Adipose tissue (tissue), 3 donors: ENCODE results near the gene TSEN54. TPM values are rescaled to one million over a fixed set of nuclear protein-coding genes. Genes with fewer than 3 reads are reported as not detected.

Experiments used
- H3K27ac ChIP-seq: one replicate; pipeline ENCODE4 v1.5.1; 2013; ENCODE audit warnings: low read depth, low read length
- WGBS, 3 donors: extraction: QIAGEN DNeasy Blood & Tissue Kit; methylation state at CpG; one replicate each; pipeline ENCODE4 v1.1.7; 2013; 5-methylcytosine and 5-hydroxymethylcytosine counted together
- polyA plus RNA-seq, 3 donors: library from polyadenylated mRNA; stranded (reverse); fragments of 200-250 nt; gene quantifications; one replicate each; pipeline ENCODE4 v1.2.3, GENCODE V29; 2013
- donor health status: healthy with polysubstance abuse.
- donor health status: Bipolar disorder and iron deficiency.
- donor health status: healthy.

TSEN54 gene
- polyA plus RNA-seq, 3 donors = 20.1 to 22.7 (median 22.3) TPM

- H3K27ac ChIP-seq = no peak overlapping the region
- 27 to 78% (median 78%) methylated on average over 22 of the region's 22 CpGs for WGBS, 3 donors
These were observed 33.2 kb downstream of the TSEN54 start for GRCh38 chr17:75549246-75550138.

- WGBS, 3 donors = 20 to 83% (median 77%) methylated on average over 4 of the region's 4 CpGs
- H3K27ac ChIP-seq = no peak overlapping the region
These were observed 33.8 kb downstream of the TSEN54 start for GRCh38 chr17:75550139-75550465.

DNA sequence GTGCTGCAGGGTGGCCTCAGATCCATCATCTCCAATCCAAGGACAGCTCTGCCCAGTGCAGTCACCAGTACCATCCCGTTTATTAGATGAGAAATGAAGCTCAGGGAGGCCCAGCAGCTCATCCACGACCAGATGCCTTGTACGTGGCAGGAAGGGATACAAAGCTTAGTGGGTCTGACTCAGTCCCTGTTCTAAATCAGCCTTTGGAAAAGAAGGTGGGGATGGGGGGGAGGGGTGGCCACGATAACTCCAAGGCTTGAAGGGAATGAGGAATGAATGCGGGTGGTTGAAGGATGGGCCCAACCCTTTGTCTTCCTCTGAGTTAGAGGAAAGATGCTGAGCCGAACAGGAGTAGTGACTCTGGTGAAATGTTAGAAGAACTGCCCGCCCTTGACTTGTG, 34.9 kb downstream of the TSEN54 start:
- H3K27ac ChIP-seq = no peak overlapping the region
- 71 to 88% (median 82%) methylated on average over 7 of the region's 7 CpGs for WGBS, 3 donors

- no peak overlapping the region for H3K27ac ChIP-seq
- 73 to 84% (median 76%) methylated on average over 14 of the region's 14 CpGs for WGBS, 3 donors
These were observed 36.3 kb downstream of the TSEN54 start for GRCh38 chr17:75552425-75553294.

- WGBS, 3 donors = 81 to 82% (median 81%) methylated on average over 8 of the region's 8 CpGs
- no peak overlapping the region for H3K27ac ChIP-seq
These were observed 37.2 kb downstream of the TSEN54 start for GRCh38 chr17:75553295-75554110.

GRCh38 chr17:75555679-75556153, 39.4 kb downstream of the TSEN54 start:
- H3K27ac ChIP-seq = no peak overlapping the region
- 61 to 95% (median 91%) methylated on average over 14 to 21 of the region's 21 CpGs for WGBS, 3 donors

GRCh38 chr17:75557075-75557851, 40.9 kb downstream of the TSEN54 start:
- WGBS, 3 donors = 22 to 70% (median 55%) methylated on average over 15 of the region's 15 CpGs
- no peak overlapping the region for H3K27ac ChIP-seq

DNA sequence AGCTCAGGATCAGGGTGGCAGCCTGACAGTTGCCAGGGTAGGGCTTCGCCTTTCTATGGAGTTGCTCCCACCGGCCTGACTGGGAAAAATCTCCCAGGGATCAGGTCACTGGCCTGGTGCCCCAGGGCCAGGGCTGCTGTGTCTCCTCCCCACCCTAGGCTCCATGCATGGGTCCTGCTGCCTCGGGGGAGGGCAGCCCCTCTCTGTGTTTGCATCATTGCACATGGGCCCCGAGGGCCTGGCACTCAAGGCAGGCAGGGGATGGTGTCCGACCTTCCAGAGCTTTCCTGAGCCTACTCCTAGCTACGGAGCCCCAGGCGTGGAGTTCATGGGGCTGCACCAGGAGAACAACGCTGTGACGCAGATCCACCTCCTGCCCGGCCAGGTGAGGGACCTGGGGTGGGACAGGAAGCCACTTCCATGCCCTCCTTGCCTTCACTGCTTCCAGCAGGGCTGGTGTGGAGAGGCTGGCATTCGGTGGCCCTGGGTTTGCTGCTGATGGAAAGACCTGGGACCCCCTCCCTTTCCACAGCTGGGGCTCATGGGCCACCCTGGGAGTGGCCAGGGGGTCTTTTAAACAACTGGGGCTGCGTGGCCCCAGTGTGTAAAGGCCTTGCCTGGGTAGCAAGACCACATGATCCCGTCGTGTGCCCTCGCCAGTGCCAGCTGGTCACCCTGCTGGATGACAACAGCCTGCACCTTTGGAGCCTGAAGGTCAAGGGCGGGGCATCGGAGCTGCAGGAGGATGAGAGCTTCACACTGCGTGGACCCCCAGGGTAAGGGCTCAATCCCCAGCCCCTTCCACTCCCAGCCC, 41.7 kb downstream of the TSEN54 start:
- H3K27ac ChIP-seq = no peak overlapping the region
- 39 to 92% (median 82%) methylated on average over 18 of the region's 18 CpGs for WGBS, 3 donors

DNA sequence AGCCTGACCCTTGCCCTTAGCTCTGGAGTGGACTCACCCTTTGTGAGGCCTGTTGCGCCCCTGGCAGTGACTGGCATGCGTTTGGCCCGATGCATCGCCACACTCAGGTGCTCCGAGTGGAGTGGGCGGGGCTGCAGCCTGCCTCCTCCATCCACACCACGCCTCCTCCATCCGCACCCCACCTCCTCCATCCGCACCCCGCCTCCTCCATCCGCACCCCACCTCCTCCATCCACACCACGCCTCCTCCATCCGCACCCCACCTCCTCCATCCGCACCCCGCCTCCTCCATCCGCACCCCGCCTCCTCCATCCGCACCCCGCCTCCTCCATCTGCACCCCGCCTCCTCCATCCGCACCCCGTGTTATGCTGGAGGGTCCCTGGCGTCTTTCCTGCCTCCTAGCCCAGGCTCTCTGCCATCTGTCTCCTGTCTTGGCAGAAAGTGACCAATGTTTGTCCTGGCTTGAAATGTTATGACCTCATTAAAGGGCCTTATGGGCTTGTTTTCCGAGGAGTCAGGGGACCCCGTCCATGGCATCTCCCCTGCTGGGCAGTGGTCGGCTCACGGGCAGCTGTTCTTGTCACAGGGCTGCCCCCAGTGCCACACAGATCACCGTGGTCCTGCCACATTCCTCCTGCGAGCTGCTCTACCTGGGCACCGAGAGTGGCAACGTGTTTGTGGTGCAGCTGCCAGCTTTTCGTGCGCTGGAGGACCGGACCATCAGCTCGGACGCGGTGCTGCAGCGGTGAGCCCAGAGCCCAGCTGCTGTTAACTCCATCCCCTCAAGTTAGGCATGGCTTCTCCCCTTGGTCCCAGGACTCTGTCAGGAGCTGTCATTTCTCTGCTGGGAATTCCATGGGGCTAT, 42.6 kb downstream of the TSEN54 start:
- 47 to 92% (median 86%) methylated on average over 31 to 36 of the region's 38 CpGs for whole genome bisulfite sequencing, 3 donors
- no peak overlapping the region for H3K27ac ChIP-seq

DNA sequence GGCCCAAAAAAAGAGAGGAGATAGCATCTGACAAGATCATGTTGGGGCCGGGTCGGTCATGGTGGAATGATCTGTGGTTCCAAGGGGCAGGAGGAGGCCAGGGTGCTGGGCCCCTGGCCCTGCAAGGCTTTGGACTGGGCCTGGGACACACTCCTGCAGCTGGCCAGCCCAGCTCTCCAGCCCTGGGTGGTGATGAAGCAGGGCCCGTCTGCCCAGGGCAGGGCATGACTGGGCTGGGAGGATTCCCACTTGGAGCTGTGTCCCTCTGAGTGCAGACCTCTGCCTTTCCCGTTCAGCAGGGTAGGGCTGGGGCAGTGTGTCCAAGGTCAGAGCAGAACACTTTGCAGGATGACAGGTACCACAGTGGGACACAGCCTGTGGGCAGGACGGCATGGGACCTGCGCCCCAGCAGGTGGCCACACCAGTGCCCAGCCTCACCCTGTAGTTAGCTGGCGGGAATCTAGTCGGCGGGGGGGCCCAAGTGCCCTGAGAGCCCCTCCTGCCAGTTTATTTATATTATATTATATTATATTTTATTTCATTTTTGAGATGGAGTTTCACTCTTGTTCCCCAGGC, 43.7 kb downstream of the TSEN54 start:
- 58 to 92% (median 89%) methylated on average over 9 of the region's 9 CpGs for WGBS, 3 donors
- H3K27ac ChIP-seq = no peak overlapping the region

- H3K27ac ChIP-seq = no peak overlapping the region
- WGBS, 3 donors = 59 to 72% (median 65%) methylated on average over 5 of the region's 5 CpGs
These were observed 45.7 kb downstream of the TSEN54 start for GRCh38 chr17:75561927-75562603.

DNA sequence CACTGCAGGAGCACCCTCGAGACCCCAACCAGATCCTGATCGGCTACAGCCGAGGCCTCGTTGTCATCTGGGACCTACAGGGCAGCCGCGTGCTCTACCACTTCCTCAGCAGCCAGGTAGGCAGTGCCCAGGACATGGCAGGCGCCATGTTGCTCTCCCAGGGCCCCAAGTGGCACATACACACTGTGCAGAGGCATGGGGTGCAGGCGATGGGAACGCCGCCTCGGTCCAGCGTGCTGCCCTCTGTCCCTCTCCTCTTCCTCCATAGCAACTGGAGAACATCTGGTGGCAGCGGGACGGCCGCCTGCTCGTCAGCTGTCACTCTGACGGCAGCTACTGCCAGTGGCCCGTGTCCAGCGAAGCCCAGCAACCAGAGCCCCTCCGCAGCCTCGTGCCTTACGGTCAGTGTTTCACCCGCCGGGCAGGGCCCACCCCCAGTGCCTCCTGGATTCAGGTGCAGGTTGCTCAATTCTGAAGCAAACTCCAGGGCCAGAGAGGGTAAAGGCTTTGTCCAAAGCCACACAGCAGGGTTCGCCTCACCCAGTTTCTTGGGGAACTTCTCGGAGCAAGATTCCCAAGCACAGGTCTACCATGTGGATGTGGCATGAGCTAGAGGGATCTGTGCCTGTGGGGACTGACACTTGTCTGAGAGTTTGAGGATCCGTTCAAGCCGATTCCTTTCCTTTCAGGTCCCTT, 46.9 kb downstream of the TSEN54 start:
- no peak overlapping the region for H3K27ac ChIP-seq
- 90 to 96% (median 94%) methylated on average over 27 to 28 of the region's 28 CpGs for WGBS, 3 donors

GRCh38 chr17:75564195-75564594, 47.9 kb downstream of the TSEN54 start:
- H3K27ac ChIP-seq = no peak overlapping the region
- 94 to 98% (median 97%) methylated on average over 11 of the region's 11 CpGs for WGBS, 3 donors

- H3K27ac ChIP-seq = no peak overlapping the region
These were observed 48.7 kb downstream of the TSEN54 start for GRCh38 chr17:75565066-75565465.

DNA sequence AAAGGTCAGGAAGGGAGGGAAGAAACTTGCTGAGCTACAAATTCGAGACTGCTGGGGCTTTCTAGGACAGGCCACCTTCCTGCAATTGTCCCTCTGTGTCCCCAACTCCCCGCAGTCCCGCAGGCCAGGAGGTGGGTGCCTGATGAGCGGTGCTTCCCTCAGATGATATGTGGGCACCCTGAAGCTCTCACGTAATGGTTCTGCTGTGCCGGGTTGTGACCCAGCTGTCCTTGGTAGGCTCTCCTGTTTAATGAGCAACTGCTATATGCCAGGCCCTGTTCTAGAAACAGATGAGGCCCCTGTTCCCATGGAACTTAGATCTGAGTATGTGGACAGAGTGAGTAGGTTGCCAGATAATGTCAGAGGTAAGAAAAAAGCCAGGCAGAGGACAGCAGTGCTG, 49.3 kb downstream of the TSEN54 start:
- 87 to 92% (median 90%) methylated on average over 6 of the region's 6 CpGs for WGBS, 3 donors
- no peak overlapping the region for H3K27ac ChIP-seq

More at GRCh38 chr17:75565066-75565465, 48.7 kb downstream of the TSEN54 start:
- 78 to 85% (median 79%) methylated on average over 7 of the region's 7 CpGs for WGBS, 3 donors
